Measurements from ENCODE around the gene RCOR1. TPM values are rescaled to one million over a fixed set of nuclear protein-coding genes. Genes with fewer than 3 reads are reported as not detected.
A peak's percentile ranks its signal among the peaks of the same experiment; 100 is the strongest.
"Not testable (repeated sequence)": the region's sequence is repeated elsewhere in the genome, so short reads cannot be mapped to it uniquely, and the experiment has no call there.

Gene RCOR1
- total RNA-seq, 1 donor from 2014 or later, result 10.4 TPM

DNA sequence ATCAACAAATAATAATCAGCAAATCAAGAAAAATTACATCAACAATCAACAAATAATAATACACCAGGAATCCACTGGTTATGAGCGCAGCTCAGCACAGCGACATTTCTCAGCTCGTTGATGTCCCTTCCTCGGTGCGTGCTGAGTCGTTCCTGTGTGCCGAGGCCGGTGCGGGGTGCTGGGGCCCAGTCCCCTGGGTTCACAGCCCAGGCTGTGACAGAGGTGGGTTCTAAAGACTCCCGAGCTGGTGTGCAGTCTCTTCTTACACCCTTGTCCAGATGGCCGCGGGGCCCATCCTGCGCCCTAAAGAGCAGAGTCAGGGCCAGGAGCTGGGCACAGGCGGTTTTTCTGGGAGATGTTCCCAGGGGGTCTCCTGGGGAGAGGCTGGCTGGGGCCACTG lies 157.9 kb downstream of the RCOR1 start:
- DNase-seq (ENCODE audit: low spot score), result no peak

DNA sequence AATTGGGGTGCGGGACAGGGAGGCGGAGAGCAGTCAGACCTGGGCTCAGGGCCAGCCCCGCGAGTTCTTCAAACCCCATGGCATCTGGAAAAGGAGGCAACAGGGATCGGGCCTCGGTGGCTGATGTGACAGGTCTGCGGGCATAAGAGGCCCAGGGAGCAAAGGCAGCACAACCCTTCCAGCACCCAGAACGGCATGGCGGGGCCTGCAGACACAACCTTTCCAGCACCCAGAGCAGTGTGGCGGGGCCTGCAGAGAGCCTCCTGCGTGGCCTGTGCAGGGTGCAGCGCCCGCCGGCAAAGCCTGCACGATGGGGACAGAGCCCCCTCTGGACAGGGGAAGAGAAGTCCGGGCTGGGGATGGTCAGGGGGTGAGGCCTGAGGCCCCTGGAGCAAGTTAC lies 158.6 kb downstream of the RCOR1 start:
- DNase-seq (ENCODE audit: low spot score), result no peak

DNA sequence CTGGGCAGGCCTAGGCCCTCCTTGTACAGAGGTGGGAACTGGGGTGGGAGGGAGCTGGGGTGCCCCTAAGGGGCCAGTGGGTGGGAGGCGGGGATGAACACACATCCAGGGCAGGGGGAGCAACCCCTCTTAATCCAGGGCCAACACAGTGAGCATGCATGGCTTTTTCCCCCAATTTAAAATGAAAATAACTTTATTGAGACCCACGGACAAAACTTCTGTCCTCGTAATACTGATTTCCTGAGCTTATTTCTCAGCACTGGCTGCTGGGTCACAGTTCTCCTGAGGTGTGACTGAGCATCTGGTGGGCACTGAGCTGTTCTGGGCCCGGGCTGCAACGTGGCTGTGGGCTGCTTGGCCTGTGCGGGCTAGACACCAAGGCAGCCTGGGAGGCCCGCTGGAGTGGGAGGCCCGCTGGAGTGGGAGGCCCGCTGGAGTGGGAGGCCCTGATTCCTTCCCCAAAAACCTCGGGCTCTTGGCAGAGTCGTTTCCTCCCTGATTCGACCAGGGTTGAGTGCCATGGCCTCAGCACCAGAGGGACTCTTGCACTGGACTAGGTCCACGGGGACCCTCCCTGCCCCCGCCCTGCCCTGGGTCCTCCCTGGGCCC lies 159.9 kb downstream of the RCOR1 start:
- no peak for DNase-seq (ENCODE audit: low spot score)

DNA sequence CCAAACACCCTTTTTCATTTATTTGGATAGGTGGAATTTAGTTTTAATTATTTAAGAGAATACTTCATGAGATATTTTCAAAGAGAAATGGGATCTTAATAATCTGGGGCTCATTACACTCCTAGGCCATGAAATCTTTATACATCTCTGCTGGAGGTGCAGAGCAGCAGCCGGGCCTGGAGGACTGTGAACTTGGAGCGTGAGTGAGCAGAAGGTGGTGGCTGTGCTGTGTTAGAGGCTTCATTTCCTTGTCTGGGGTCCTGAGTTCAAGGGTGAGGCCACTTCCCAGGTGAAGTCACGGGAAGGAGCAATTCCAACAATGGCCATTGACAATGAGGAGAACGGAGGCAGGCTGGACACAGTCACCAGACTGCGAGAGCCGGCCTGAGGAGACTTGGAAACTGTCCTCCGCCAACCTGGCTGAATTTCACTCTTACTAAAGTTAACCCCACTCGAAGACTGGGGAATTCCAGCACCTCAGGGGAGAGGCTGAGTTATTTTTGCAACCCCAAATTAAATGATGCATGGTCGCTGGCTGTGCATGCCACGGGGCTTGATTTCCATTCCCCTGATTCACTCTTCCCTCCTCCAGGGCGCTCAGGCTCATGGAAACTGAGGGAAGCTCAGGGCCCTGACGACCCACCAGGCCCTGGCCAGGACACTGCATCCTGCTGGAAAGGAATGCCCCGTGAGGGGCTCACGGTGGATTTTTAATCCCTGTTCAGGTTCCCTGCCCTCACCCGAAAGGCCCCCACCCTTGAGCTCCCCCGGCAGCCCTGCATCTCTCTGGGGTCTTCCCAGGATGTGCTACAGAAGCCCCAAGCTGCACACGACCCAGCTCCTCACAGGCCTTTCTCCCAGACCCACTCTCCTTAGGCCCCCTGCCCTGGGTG lies 162.2 kb downstream of the RCOR1 start:
- no peak for DNase-seq (ENCODE audit: low spot score)

DNA sequence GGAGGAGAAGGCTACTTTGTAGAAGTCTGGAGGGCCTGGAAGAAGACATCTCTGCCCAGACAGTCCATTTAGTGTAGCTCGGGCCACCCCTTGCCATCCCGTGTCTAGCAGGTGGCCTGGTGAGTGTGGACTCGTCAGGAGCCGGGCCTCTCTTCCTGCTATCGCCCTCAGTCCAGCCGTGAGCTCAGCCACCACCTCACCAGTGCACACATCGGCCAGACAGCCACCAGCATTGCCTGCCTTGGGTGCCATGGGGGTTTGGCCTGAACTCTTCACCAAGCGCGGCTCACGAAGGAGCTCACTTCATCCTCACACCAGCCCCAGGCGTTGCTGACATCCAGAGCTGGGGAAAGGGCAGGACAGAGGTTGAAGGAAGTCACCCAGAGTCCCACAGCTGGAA lies 165.2 kb downstream of the RCOR1 start:
- DNase-seq (ENCODE audit: low spot score), result no peak

DNA sequence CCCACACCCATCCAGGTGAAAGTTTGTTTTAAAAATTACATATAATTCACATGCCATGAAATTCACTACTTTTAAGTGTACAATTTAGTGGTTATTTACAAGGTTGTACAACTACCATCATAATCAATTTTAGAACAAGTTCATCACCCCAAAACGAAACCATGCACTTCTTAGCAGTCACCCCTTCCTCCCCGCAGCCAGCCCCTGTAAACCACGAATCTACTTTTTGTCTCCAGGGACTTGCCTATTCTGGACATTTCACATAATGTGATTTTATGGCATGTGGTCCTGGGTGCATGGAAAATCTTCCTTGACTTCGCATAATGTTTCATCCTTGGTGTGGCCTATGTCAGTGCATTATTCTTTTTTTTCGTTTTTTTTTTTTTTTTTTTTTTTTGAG lies 165.6 kb downstream of the RCOR1 start:
- DNase-seq (ENCODE audit: low spot score), result no peak

DNA sequence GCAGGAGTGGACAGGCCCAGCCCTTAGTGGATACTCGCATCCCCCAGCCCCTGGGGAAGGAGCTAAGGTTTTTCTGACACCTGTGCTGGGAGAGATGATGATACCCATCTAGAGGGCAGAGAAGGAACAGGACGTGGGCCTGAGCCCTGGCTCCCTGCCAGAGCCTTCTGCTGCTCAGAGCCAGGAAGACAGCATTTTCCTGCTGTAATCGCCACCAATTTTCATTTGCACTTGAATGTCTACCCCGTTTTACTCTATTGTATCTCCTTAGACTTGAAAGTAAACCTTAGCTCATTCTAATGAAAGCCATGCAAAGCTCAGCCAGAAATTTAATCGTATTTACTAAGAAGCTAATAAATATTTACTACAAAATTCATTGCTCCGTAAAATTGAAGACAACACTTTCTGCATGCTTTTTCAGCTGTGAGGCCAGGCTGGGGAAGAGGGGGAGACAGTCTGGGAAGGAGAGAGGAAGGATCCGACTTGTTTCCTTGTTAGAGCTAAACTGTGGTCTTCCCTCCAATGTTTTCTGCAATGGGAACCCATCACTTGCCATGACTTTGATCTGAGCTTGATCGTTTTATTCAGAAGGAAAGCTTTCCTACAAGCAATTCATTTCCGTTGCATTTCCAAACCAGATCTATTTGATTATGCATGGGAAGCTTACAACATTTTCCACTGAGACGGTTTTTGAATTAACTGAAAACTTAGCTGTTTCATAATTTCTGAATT lies 167.2 kb downstream of the RCOR1 start:
- no peak for DNase-seq (ENCODE audit: low spot score)

DNA sequence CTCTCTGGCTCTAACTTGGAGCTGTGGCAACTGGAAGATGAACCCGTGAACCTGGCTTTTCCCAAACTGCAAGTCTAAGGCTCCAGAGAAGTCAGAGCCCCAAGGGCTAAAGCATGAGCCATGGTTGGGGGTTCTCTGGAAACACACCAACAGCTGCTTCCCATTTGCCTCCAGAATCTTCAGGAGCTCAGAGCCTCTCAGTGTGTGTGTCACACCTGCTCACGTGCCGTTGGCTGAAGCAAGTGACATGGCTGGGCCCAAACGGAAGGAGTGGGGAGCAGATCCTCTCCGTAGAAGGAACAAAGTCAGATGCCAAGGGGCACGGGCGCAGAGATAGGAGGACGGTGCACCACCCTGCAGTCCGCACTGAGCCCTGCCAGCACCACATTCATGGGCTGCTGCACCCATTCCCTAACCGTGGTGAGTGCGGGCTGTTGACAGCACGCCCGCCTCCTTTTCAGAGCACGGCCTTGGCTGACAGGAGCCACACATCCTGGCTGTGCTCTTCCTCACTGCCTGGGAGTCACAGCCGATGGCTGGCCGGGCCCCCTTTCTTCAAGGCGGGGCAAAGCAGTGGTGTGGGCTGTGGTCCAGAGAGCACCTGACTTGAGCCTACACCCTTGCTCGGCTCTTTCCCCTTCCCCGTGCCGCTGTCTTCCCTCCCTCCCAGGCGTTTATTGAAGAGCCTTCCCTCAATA lies 168.2 kb downstream of the RCOR1 start:
- DNase-seq (ENCODE audit: low spot score), result no peak

DNA sequence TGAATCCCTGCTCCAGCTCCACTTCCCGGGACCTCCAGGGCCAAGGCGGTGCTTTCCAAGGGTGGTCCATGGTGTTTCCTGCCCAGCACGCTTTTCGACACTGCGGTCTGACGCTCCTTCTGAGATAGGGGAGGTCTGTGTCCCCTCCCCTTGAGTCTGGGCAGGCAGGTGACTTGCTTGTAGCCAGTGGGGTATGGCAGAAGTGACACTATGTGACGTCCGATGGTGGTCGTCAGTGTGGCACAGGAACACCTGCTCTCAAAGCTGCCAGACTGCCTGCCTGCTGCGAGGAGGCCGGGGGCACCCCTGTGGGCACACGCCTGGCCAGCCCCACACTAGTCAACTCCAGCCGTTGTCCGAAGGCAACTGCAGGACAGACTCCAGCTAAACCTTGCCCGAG lies 168.8 kb downstream of the RCOR1 start:
- DNase-seq (ENCODE audit: low spot score), result no peak

DNA sequence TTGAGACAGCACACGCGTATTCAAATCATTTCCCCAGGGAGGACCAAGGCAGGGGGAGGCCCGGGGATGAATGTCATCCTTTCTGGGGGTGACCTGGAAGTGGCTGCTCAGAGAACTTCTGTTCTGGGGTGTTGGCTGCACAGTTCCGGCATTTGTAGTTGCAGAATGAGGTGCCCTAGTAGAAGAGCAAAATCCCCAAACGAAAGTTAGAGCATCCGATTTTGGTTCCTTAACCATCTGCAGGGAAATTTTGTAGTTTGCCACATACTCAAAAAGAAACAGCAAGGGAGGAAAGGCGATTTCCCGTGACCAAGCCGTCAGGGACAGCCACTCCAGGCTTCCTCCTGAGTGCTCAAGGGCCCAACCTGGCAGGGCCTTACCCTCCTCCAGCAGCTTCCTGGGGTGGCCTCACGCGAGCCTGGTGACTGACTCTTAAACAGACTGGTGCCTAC lies 171.8 kb downstream of the RCOR1 start:
- DNase-seq (ENCODE audit: low spot score), result no peak

DNA sequence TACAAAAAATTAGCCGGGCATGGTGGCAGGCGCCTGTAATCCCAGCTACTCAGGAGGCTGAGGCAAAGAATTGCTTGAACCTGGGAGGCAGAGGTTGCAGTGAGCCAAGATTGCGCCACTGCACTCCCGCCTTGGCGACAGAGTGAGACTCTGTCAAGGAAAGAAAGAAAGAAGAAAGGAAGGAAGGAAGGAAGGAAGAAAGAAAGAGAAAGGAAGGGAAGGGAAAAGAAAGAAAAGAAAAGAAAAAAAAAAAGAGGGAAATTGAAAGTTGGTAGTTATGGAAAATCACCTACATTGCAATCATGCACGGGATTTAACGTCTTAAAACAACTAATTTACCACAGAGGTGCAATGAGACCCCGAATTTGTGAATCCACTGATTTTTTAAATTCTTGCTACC lies 173.3 kb downstream of the RCOR1 start:
- not testable (repeated sequence) for DNase-seq (ENCODE audit: low spot score)

DNA sequence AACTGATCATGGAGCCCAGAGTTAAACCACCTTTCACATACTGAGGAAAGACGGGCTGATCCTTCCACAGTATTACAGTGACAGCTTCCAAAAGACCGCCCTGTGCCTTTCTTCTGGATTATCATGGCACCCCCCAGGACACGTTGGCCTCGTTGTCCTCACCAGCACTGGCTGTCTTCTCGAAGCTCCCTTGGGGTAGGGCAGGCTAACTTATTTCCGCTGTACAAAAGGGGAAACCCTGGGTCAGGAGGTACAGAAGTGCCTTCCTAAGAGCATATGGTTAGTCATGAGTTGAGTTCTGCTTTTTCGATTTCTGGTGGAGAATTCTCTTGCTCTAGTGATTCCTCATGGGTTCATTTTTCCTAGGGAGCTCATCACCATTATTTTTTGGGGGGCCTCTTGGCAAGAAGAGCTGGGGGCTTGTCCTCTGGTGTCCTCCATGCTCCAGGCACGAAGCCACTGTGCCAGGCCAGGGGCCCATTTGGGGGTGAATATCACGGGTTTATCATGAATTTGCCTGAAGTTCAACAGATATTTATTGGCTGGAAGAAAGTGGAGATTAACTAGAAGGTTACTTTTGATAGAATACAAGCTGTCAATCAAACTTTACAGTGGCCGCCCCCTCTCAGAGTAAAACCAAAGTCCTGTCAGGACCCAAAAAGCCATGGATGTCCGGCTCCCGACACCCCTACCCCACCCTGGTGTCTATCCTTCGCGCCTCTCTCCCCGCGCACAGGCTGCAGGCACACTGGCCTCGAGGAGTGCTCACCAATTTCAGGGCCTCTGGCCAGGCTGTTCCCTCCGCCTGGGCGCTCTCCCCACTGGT lies 176.0 kb downstream of the RCOR1 start:
- DNase-seq (ENCODE audit: low spot score), result peak; percentile 23

DNA sequence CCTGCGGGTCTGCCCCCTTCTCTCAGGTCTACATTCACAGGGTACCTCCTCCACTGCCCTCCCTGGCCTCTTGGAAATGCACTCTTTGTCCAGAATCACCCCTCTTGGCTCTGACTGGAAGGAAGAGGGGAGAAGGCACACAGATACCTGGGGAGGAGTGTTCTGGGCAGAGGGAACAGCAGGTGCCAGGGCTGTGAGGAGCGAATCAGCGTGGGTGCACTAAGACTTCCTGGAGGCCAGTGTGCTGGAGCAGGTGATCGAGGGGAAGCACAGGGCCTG lies 176.5 kb downstream of the RCOR1 start:
- DNase-seq (ENCODE audit: low spot score), result no peak

DNA sequence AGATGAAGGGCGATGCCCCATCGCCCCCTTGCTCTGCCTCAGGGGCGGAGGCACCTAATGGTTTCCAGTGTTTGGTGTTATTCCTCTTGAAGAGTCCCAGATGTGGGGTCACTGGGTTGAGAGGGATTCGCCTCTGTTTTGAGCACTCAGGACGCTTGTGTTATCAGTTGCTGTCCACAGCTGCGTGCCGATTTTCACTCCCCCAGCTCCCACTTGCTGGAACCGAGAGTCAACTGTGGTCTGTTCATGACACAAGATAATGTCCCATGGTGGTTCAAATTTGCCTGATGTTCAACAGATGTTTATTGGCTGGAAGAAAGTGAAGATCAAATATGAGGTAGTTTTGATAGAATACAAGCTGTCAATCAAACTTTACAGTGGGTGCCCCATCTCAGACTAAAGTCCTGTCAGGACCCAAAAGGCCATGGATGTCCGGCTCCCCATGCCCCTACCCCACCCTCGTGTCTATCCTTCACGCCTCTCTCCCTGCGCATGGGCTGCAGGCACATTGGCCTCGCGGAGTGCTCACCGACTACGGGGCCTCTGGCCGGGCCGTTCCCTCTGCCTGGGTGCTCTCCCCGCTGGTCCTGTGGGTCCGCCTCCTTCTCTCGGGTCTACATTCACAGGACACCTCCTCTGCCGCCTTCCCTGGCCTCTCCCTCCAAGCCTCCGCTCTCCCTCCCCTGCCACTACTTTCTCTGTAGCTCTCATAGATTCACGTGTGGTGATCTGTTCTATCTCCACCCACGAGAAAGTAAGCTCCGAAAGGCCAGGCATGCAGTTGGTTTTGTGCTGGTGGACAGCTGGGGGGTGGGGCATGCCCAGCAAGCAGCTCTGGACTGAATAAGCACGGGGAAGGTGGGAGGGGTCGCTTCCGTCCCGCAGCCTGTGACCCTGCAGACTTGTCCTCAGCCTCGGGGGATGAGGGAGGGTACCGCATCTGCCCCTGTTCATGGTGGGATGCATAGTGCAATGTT lies 178.0 kb downstream of the RCOR1 start:
- peak; percentile 56 for DNase-seq (ENCODE audit: low spot score)

DNA sequence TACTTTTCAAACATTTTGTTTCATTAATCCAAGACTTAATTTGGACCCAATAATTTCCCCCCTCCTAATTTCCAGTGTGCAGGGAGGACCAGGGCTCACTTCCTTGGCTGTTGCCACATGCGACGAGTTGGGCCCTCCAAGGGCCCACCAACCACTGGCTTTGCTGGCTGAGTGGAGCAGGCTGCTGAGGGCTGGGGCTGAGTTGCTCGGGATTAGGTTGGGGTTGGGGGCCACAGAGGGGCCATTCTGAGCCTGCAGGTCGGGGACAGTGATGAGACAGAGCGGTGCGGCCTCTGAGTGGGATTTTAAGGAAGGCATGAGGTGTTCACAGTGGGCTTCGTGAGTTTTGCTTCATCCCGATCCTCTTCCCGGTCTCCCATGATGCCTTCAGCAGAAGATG lies 178.7 kb downstream of the RCOR1 start:
- DNase-seq (ENCODE audit: low spot score), result no peak

DNA sequence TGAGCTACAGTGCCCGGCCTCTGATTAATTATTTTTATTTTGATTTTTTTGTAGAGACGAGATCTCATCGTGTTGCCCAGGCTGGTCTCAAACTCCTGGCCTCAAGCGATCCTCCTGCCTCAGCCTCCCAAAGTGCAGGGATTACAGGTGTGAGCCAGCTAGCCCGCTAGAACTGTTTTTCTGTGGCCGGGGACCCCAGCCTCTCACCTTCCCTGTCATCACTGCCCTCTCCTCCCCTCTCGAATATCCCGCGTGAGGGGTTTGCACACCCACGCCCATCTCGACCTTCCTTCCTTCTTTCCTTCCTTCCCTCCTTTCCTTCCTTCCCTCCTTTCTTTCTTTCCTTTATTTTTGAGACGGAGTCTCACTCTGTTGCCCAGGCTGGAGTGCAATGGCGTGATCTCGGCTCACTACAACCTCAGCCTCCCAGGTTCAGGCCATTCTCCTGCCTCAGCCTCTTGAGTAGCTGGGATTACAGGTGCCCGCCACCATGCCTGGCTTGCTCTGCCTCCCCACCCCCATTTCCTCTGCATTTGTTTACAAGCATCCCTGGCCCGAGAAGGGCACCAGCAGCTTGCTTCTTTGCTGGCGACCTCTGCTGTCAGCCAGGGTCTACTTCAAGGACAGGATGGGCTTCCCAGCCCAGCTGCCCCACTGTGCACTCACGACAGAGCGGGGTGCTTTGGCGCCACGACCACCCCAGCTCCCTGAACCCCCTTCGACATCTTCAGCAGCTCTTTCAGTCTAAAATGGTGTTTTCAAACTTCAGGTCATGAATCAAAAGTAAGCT lies 180.5 kb downstream of the RCOR1 start:
- DNase-seq (ENCODE audit: low spot score), result no peak

DNA sequence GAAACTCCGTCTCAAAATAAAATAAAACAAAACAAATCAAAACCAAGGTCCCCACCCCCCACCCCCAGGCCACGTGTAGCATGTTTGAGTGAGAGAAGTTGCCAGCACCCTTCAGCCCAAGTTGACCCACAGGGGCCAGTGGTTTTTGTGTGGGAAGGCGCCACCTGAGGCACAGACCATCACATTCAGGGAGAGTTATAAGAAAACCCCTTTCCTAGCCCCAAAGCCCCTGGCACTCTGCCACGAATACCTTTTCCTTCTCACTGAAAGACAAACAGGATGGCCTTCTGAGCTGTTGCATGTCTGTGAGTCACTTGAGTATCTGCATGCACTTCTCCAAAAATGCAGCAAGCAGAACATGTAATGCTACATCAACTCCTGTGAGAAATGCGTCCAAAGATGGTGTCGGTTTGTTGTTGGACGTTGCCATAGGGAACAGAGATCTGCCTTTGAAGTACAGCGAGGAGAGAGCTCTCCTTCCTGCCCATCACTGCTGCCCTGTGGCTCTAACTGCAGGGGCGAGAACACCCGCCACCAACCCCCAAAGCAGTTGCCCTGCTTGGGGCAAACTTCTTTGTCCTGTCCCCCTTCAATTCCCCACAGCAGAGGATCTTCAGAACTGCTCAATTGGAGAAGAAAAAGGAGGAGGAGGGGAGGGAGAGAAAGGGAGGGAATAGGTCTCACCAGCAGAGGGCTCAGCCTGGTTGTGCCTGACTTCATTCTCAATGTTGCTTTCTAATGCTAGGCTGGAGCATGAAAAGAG lies 182.1 kb downstream of the RCOR1 start:
- DNase-seq (ENCODE audit: low spot score), result peak; percentile 85

Data from umbilical cord (tissue), 2 donors.